Kidney epithelial cell (primary cell): ENCODE data around the gene KRTAP4-5. TPM values are rescaled to one million over a fixed set of nuclear protein-coding genes. Genes with fewer than 3 reads are reported as not detected.
"Not testable (repeated sequence)": the region's sequence is repeated elsewhere in the genome, so short reads cannot be mapped to it uniquely, and the experiment has no call there.

Source experiments
- DNase-seq: peaks from one replicate; pipeline ENCODE4 v3.0.0-alpha.2; 2010; ENCODE audit warnings: low read depth
- H3K27me3 ChIP-seq: 2 replicates; pipeline ENCODE4 v1.6.0; 2011; ENCODE audit warnings: low read length; ENCODE audit not compliant: control insufficient read depth, insufficient read depth
- H3K36me3 ChIP-seq: 2 replicates; pipeline ENCODE4 v1.5.1; 2011; ENCODE audit warnings: low read length; ENCODE audit not compliant: control insufficient read depth, insufficient read depth
- H3K4me3 ChIP-seq: 2 replicates; pipeline ENCODE4 v1.5.1; 2011; ENCODE audit warnings: low read depth, mild to moderate bottlenecking, control low read depth, low read length
- CTCF ChIP-seq: IDR thresholded peaks from 2 replicates; pipeline ENCODE4 v1.5.1; 2011; ENCODE audit warnings: mild to moderate bottlenecking, moderate library complexity, low read length, control low read depth, inconsistent platforms; ENCODE audit not compliant: insufficient read depth, poor library complexity, severe bottlenecking
- total RNA-seq: library from RNA; depleted of rRNA; stranded (reverse); fragments of >200 nt; gene quantifications from 2 replicates; pipeline ENCODE4 v1.2.3, GENCODE V29; 2015

Gene KRTAP4-5
- total RNA-seq, 1 donor from 2014 or later, result not detected

- TF ChIP-seq CTCF, result no peak
- Histone ChIP-seq H3K4me3 (no peak overlapping the region), H3K36me3 (no peaks in the 10 kb centered on the region), H3K27me3 (no peaks in the 10 kb centered on the region)
- no peak for DNase-seq
Measured at GRCh38 chr17:41151525-41151924, 1.9 kb upstream of the KRTAP4-5 start.

- H3K36me3 ChIP-seq, result no peaks in the 10 kb centered on the region
- no peak for DNase-seq
Measured at GRCh38 chr17:41150026-41150425, 401 bp upstream of the KRTAP4-5 start.

GRCh38 chr17:41148971-41149651 is 514 bp downstream of the KRTAP4-5 start:
- not testable (repeated sequence) for H3K4me3 ChIP-seq, H3K36me3 ChIP-seq, DNase-seq, H3K27me3 ChIP-seq

More at GRCh38 chr17:41150026-41150425, 401 bp upstream of the KRTAP4-5 start:
- no peak overlapping the region for H3K4me3 ChIP-seq
- H3K27me3 ChIP-seq, result no peaks in the 10 kb centered on the region
- no peak for TF ChIP-seq CTCF

- no peak for DNase-seq
- no peak for TF ChIP-seq CTCF
- Histone ChIP-seq H3K27me3 (no peaks in the 10 kb centered on the region), H3K36me3 (no peaks in the 10 kb centered on the region), H3K4me3 (no peak overlapping the region)
Measured at GRCh38 chr17:41147531-41148204, 2.0 kb downstream of the KRTAP4-5 start.

- no peak for TF ChIP-seq CTCF
- no peaks in the 10 kb centered on the region for H3K36me3 ChIP-seq
- no peaks in the 10 kb centered on the region for H3K27me3 ChIP-seq
- no peak overlapping the region for H3K4me3 ChIP-seq
- DNase-seq, result no peak
Measured at GRCh38 chr17:41145261-41145660, 4.4 kb downstream of the KRTAP4-5 start.

GRCh38 chr17:41144846-41145245 is 4.8 kb downstream of the KRTAP4-5 start:
- no peak for DNase-seq
- H3K27me3 ChIP-seq, result no peaks in the 10 kb centered on the region
- no peaks in the 10 kb centered on the region for H3K36me3 ChIP-seq
- no peak overlapping the region for H3K4me3 ChIP-seq
- TF ChIP-seq CTCF, result no peak
